Measurements from ENCODE around the gene H1-8. TPM values are rescaled to one million over a fixed set of nuclear protein-coding genes. Genes with fewer than 3 reads are reported as not detected.
A peak's percentile ranks its signal among the peaks of the same experiment; 100 is the strongest.

H1-8 gene
- total RNA-seq, 1 experiment from 2014 or later, result not detected

GRCh38 chr3:129556358-129556695 is 13.4 kb downstream of the H1-8 start:
- no peak for DNase-seq (ENCODE audit: low read depth)

GRCh38 chr3:129556890-129557547 is 14.0 kb downstream of the H1-8 start:
- DNase-seq (ENCODE audit: low read depth), result no peak

- no peak for DNase-seq (ENCODE audit: low read depth)
These were observed 14.5 kb downstream of the H1-8 start for GRCh38 chr3:129557548-129557894.

- DNase-seq (ENCODE audit: low read depth), result peak; percentile 85
These were observed 15.3 kb downstream of the H1-8 start for GRCh38 chr3:129558081-129558771.

GRCh38 chr3:129558772-129559564 is 16.0 kb downstream of the H1-8 start:
- DNase-seq (ENCODE audit: low read depth), result peak; percentile 98

- DNase-seq (ENCODE audit: low read depth), result no peak
These were observed 16.6 kb downstream of the H1-8 start for GRCh38 chr3:129559565-129560079.

GRCh38 chr3:129560269-129560787 is 17.4 kb downstream of the H1-8 start:
- DNase-seq (ENCODE audit: low read depth), result peak; percentile 95

GRCh38 chr3:129560911-129561594 is 18.1 kb downstream of the H1-8 start:
- peak; percentile 95 for DNase-seq (ENCODE audit: low read depth)

- no peak for DNase-seq (ENCODE audit: low read depth)
These were observed 18.8 kb downstream of the H1-8 start for GRCh38 chr3:129561619-129562248.

- no peak for DNase-seq (ENCODE audit: low read depth)
These were observed 19.8 kb downstream of the H1-8 start for GRCh38 chr3:129562803-129563202.

GRCh38 chr3:129563332-129563731 is 20.4 kb downstream of the H1-8 start:
- no peak for DNase-seq (ENCODE audit: low read depth)

GRCh38 chr3:129563850-129564535 is 21.0 kb downstream of the H1-8 start:
- DNase-seq (ENCODE audit: low read depth), result no peak

- peak; percentile 31 for DNase-seq (ENCODE audit: low read depth)
These were observed 22.1 kb downstream of the H1-8 start for GRCh38 chr3:129564981-129565644.

- DNase-seq (ENCODE audit: low read depth), result no peak
These were observed 22.9 kb downstream of the H1-8 start for GRCh38 chr3:129565902-129566301.

- DNase-seq (ENCODE audit: low read depth), result no peak
These were observed 24.3 kb downstream of the H1-8 start for GRCh38 chr3:129567176-129567705.

GRCh38 chr3:129567939-129568338 is 25.0 kb downstream of the H1-8 start:
- DNase-seq (ENCODE audit: low read depth), result no peak

- DNase-seq (ENCODE audit: low read depth), result no peak
These were observed 26.9 kb downstream of the H1-8 start for GRCh38 chr3:129569856-129570255.

- DNase-seq (ENCODE audit: low read depth), result no peak
These were observed 28.9 kb downstream of the H1-8 start for GRCh38 chr3:129571605-129572547.

- no peak for DNase-seq (ENCODE audit: low read depth)
These were observed 29.6 kb downstream of the H1-8 start for GRCh38 chr3:129572603-129573002.

All from M059J (cell line).